A549 (cell line): ENCODE data around the gene ZNF805. TPM values are rescaled to one million over a fixed set of nuclear protein-coding genes. Genes with fewer than 3 reads are reported as not detected.
"Not testable (repeated sequence)": the region's sequence is repeated elsewhere in the genome, so short reads cannot be mapped to it uniquely, and the experiment has no call there.

Experiments used
- ATAC-seq, 2 experiments: fragments of 200-7000 bp in 1 of 2; fragments of >200 bp in 1 of 2; cut with Nextera tagmentation in 1 of 2; cut with Tn5 transposase in 1 of 2; 3 replicates each; pipeline versions ENCODE4 v1.8.0 to v1.9.1; 2018 to 2020; ENCODE audit warnings: mild to moderate bottlenecking in 1 of 2, moderate library complexity in 1 of 2
- CTCF ChIA-PET: fragments of 300-600 bp; sonication (Branson Sonifier 250); formaldehyde crosslinking; extraction: SDS; loops from one replicate; lab custom pipeline; 2021; ENCODE audit warnings: antibody characterized with exemption, inconsistent platforms; lab: Yijun Ruan, JAX
- POLR2A ChIA-PET: fragments of 350-600 bp; formaldehyde crosslinking; extraction: SDS; loops from one replicate; lab custom pipeline; 2021; ENCODE audit warnings: antibody characterized with exemption, inconsistent platforms; lab: Yijun Ruan, JAX
- DNase-seq, 2 experiments: peaks; one replicate each; pipeline versions ENCODE4 v3.0.0 to v3.0.0-alpha.2; 2011 to 2016; ENCODE audit warnings: low read depth in 1 of 2, low spot score in 1 of 2
- FAIRE-seq: peaks from 2 replicates; lab custom pipeline; 2011; peaks lifted over from hg19 to GRCh38; lab: Jason Lieb, UNC
- H3K27ac ChIP-seq, 2 experiments: fragments of >200 bp; sonication (Bioruptor Twin); formaldehyde crosslinking; 3 replicates each; pipeline ENCODE4 v1.5.1; 2016 to 2017
- H3K4me1 ChIP-seq: fragments of >200 bp; sonication (Bioruptor Twin); formaldehyde crosslinking; 3 replicates; pipeline ENCODE4 v1.6.1; 2016
- H3K4me2 ChIP-seq: fragments of >200 bp; sonication (Bioruptor Twin); formaldehyde crosslinking; 3 replicates; pipeline ENCODE4 v1.6.1; 2016
- H3K4me3 ChIP-seq: fragments of >200 bp; sonication (Bioruptor Twin); formaldehyde crosslinking; 3 replicates; pipeline ENCODE4 v1.5.1; 2016
- H3K9me3 ChIP-seq: fragments of >200 bp; sonication (Bioruptor Twin); formaldehyde crosslinking; 3 replicates; pipeline ENCODE4 v1.6.1; 2016
- BHLHE40 ChIP-seq: IDR thresholded peaks from 2 replicates; pipeline ENCODE4 v1.6.1; 2012; ENCODE audit warnings: low read depth, low read length, inconsistent platforms
- CHD4 ChIP-seq: fragments of 200-600 bp; sonication (generic); IDR thresholded peaks from 2 replicates; pipeline ENCODE4 v1.6.1; 2016; ENCODE audit warnings: antibody characterized with exemption, mild to moderate bottlenecking, borderline replicate concordance
- EHF ChIP-seq: fragments of 250-450 bp; sonication (Bioruptor Pico); IDR thresholded peaks from 2 replicates; pipeline ENCODE4 v1.5.0; 2020; ENCODE audit warnings: mild to moderate bottlenecking
- ELK1 ChIP-seq: fragments of 150-350 bp; IDR thresholded peaks from 2 replicates; pipeline ENCODE4 v1.6.1; 2014; ENCODE audit warnings: low read depth, mild to moderate bottlenecking, low read length
- EP300 ChIP-seq, 2 experiments: fragments of >200 bp; sonication (Bioruptor Twin); formaldehyde crosslinking; IDR thresholded peaks; 2 replicates in 1 of 2; 3 replicates in 1 of 2; pipeline ENCODE4 v1.6.1; 2016 to 2017
- FOSL2 ChIP-seq, 2 experiments: fragments of 450-650 bp in 1 of 2; fragments of >200 bp in 1 of 2; sonication (Bioruptor Twin) in 1 of 2; formaldehyde crosslinking; IDR thresholded peaks; 2 replicates each; pipeline versions ENCODE4 v1.5.0 to v1.6.1; 2016 to 2020; ENCODE audit warnings: mild to moderate bottlenecking in 1 of 2, moderate library complexity in 1 of 2
- HDAC2 ChIP-seq: fragments of 200-600 bp; sonication (generic); IDR thresholded peaks from 2 replicates; pipeline ENCODE4 v1.6.1; 2016
- HOXB13 ChIP-seq: fragments of 250-450 bp; sonication (Bioruptor Pico); IDR thresholded peaks from 2 replicates; pipeline ENCODE4 v1.5.0; 2020; ENCODE audit warnings: low read depth, mild to moderate bottlenecking, moderate library complexity
- HOXB5 ChIP-seq: fragments of 250-450 bp; sonication (Bioruptor Pico); IDR thresholded peaks from 2 replicates; pipeline ENCODE4 v1.5.0; 2020; ENCODE audit warnings: mild to moderate bottlenecking, moderate library complexity
- JUNB ChIP-seq: fragments of >200 bp; sonication (Bioruptor Twin); formaldehyde crosslinking; IDR thresholded peaks from 2 replicates; pipeline ENCODE4 v1.6.1; 2016
- KDM1A ChIP-seq: fragments of 200-600 bp; sonication (generic); IDR thresholded peaks from 2 replicates; pipeline ENCODE4 v1.6.1; 2016; ENCODE audit warnings: low read depth, mild to moderate bottlenecking
- MAX ChIP-seq: IDR thresholded peaks from 2 replicates; pipeline ENCODE4 v1.6.1; 2012
- MAZ ChIP-seq: fragments of 150-350 bp; IDR thresholded peaks from 2 replicates; pipeline ENCODE4 v1.6.1; 2014; ENCODE audit warnings: antibody characterized with exemption, low read depth, low read length, borderline replicate concordance
- MYC ChIP-seq: IDR thresholded peaks from 2 replicates; pipeline ENCODE4 v1.6.1; 2012; ENCODE audit warnings: mild to moderate bottlenecking, inconsistent platforms, low read length, improper control_type of control experiment, borderline replicate concordance
- NPAS2 ChIP-seq: fragments of 250-450 bp; sonication (Bioruptor Pico); IDR thresholded peaks from 2 replicates; pipeline ENCODE4 v1.8.0; 2022; ENCODE audit warnings: mild to moderate bottlenecking, moderate library complexity, borderline replicate concordance
- PBX3 ChIP-seq: IDR thresholded peaks from 2 replicates; pipeline ENCODE4 v1.6.1; 2012
- RARB ChIP-seq: fragments of 250-450 bp; sonication (Bioruptor Pico); IDR thresholded peaks from 2 replicates; pipeline ENCODE4 v1.8.0; 2021; ENCODE audit warnings: mild to moderate bottlenecking, moderate library complexity
- RCOR1 ChIP-seq: fragments of 150-350 bp; IDR thresholded peaks from 2 replicates; pipeline ENCODE4 v1.6.1; 2014; ENCODE audit warnings: antibody characterized with exemption, low read length, low read depth
- RFX5 ChIP-seq: fragments of 450-650 bp; IDR thresholded peaks from 2 replicates; pipeline ENCODE4 v1.7.1; 2014; ENCODE audit warnings: antibody characterized with exemption, mild to moderate bottlenecking, moderate library complexity
- WGBS: methylation state at CpG from one replicate; pipeline ENCODE4 v1.1.6; 2017; ENCODE audit errors: missing lambda C conversion rate; 5-methylcytosine and 5-hydroxymethylcytosine counted together
- polyA plus RNA-seq, 4 experiments: library from polyadenylated mRNA; depleted of rRNA in 3 of 4; stranded (reverse); fragments of >200 nt; fragmentation: RNase III in 1 of 4; extraction: RNeasy Plus Mini Kit Qiagen cat#74134 plus additional on column Dnase treatment in 1 of 4; gene quantifications; 2 replicates in 3 of 4; 3 replicates in 1 of 4; pipeline ENCODE4 v1.2.3, GENCODE V29; 2011 to 2017
- TF ChIP-seq, protein P1 (sequence below): fragments of 200-600 bp; sonication (generic); IDR thresholded peaks from 2 replicates; pipeline ENCODE4 v1.6.1; 2016; ENCODE audit warnings: antibody characterized with exemption, mild to moderate bottlenecking, moderate library complexity

Gene ZNF805
- polyA plus RNA-seq, 2 of the 4 experiments (the other 2 are of a cell fraction) = 1.5 to 5.6 TPM

DNA sequence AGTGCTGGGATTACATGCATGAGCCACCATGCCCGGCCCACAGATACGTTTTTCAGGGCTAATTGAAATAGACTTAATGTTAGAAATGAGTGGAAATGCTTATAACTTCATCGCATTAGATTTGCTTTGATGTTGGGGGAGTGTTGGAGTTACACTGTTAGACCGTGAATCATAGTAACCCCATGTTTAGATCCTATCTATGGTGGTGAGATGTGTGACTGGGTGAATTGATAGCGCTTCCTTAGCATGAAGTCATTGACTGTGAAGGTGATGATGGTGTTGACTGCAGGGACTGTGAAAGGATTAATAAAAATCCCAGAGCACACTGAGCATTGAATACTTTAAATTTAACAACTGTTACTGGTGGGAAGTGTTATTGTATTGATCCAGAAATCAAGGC, 47.4 kb upstream of the ZNF805 start:
- ChIA-PET CTCF (interaction anchor here (1.0 to 1.3 kb wide), 2 partner anchors 10 to 48 kb away, joined by 3 read pairs; no protein-coding TSS in a partner anchor), POLR2A (interaction anchor here (0.8 kb wide), 1 partner anchor 47 kb away, joined by 3 read pairs; the partner anchor contains the start of gene ZNF805)
- no peak for FAIRE-seq
- H3K27ac ChIP-seq = no peak overlapping the region
- DNase-seq = no peak
- H3K9me3 ChIP-seq = peaks cover 80% of the 10 kb centered on the region
- peak overlapping the region; percentile 83; the same call in 1 of the 3 replicates for H3K4me3 ChIP-seq
- H3K4me2 ChIP-seq = no peak overlapping the region
- H3K4me1 ChIP-seq = no peaks in the 10 kb centered on the region
- ATAC-seq = no peak
- TF ChIP-seq NPAS2 (CRISPR knock-in tag) (no peak), RFX5 (no peak), PBX3 (no peak), MAZ (no peak), HOXB13 (CRISPR knock-in tag) (no peak), RCOR1 (no peak), HOXB5 (CRISPR knock-in tag) (no peak), EP300 (IDR thresholded peaks at IDR 0.05) (no peak), EHF (CRISPR knock-in tag) (no peak), HDAC2 (no peak), MYC (no peak), ELK1 (no peak), CHD4 (no peak), KDM1A (no peak), RARB (CRISPR knock-in tag) (no peak), JUNB (no peak), FOSL2 (IDR thresholded peaks at IDR 0.05) (no peak), FOSL2 (CRISPR knock-in tag; IDR thresholded peaks at IDR 0.05) (no peak), MAX (no peak), BHLHE40 (no peak)
- TF ChIP-seq, protein P1, sequence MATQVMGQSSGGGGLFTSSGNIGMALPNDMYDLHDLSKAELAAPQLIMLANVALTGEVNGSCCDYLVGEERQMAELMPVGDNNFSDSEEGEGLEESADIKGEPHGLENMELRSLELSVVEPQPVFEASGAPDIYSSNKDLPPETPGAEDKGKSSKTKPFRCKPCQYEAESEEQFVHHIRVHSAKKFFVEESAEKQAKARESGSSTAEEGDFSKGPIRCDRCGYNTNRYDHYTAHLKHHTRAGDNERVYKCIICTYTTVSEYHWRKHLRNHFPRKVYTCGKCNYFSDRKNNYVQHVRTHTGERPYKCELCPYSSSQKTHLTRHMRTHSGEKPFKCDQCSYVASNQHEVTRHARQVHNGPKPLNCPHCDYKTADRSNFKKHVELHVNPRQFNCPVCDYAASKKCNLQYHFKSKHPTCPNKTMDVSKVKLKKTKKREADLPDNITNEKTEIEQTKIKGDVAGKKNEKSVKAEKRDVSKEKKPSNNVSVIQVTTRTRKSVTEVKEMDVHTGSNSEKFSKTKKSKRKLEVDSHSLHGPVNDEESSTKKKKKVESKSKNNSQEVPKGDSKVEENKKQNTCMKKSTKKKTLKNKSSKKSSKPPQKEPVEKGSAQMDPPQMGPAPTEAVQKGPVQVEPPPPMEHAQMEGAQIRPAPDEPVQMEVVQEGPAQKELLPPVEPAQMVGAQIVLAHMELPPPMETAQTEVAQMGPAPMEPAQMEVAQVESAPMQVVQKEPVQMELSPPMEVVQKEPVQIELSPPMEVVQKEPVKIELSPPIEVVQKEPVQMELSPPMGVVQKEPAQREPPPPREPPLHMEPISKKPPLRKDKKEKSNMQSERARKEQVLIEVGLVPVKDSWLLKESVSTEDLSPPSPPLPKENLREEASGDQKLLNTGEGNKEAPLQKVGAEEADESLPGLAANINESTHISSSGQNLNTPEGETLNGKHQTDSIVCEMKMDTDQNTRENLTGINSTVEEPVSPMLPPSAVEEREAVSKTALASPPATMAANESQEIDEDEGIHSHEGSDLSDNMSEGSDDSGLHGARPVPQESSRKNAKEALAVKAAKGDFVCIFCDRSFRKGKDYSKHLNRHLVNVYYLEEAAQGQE = no peak
- 92% methylated on average over 5 of the region's 5 CpGs for WGBS

DNA sequence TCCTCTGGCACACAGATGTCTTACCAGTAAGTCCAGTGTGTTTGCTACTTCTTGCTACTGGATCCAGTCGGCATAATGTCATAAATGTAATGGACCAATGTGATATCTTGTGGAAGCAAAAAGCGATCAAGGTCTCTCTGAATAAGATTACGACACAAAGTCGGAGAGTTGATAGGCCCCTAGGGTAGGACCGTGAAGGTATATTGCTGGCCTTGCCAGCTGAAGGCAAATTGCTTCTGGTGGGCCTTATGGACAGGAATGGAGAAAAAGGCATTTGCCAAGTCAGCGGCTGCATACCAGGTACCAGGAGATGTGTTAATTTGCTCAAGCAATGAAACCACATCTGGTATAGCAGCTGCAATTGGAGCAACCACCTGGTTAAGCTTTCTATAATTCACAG, 42.6 kb upstream of the ZNF805 start:
- H3K4me3 ChIP-seq, FAIRE-seq, CTCF ChIA-PET, H3K4me1 ChIP-seq, ATAC-seq, H3K4me2 ChIP-seq, DNase-seq, H3K27ac ChIP-seq, POLR2A ChIA-PET: not testable (repeated sequence)
- peaks cover 73% of the 10 kb centered on the region for H3K9me3 ChIP-seq
- 93% methylated on average over 6 of the region's 6 CpGs for WGBS
